DMS 273 treated with DMSO at 0.1 percent for 48 hours (cell line): ENCODE data around the gene CARMIL3.
"Not testable (repeated sequence)": the region's sequence is repeated elsewhere in the genome, so short reads cannot be mapped to it uniquely, and the experiment has no call there.

Experiments
- DNase-seq: peaks from one replicate; lab custom pipeline; 2025; lab: John Stamatoyannopoulos, UW

CARMIL3 gene, protein sequence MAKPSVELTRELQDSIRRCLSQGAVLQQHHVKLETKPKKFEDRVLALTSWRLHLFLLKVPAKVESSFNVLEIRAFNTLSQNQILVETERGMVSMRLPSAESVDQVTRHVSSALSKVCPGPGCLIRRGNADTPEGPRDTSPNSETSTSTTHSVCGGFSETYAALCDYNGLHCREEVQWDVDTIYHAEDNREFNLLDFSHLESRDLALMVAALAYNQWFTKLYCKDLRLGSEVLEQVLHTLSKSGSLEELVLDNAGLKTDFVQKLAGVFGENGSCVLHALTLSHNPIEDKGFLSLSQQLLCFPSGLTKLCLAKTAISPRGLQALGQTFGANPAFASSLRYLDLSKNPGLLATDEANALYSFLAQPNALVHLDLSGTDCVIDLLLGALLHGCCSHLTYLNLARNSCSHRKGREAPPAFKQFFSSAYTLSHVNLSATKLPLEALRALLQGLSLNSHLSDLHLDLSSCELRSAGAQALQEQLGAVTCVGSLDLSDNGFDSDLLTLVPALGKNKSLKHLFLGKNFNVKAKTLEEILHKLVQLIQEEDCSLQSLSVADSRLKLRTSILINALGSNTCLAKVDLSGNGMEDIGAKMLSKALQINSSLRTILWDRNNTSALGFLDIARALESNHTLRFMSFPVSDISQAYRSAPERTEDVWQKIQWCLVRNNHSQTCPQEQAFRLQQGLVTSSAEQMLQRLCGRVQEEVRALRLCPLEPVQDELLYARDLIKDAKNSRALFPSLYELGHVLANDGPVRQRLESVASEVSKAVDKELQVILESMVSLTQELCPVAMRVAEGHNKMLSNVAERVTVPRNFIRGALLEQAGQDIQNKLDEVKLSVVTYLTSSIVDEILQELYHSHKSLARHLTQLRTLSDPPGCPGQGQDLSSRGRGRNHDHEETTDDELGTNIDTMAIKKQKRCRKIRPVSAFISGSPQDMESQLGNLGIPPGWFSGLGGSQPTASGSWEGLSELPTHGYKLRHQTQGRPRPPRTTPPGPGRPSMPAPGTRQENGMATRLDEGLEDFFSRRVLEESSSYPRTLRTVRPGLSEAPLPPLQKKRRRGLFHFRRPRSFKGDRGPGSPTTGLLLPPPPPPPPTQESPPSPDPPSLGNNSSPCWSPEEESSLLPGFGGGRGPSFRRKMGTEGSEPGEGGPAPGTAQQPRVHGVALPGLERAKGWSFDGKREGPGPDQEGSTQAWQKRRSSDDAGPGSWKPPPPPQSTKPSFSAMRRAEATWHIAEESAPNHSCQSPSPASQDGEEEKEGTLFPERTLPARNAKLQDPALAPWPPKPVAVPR (N-terminal part only)

DNA sequence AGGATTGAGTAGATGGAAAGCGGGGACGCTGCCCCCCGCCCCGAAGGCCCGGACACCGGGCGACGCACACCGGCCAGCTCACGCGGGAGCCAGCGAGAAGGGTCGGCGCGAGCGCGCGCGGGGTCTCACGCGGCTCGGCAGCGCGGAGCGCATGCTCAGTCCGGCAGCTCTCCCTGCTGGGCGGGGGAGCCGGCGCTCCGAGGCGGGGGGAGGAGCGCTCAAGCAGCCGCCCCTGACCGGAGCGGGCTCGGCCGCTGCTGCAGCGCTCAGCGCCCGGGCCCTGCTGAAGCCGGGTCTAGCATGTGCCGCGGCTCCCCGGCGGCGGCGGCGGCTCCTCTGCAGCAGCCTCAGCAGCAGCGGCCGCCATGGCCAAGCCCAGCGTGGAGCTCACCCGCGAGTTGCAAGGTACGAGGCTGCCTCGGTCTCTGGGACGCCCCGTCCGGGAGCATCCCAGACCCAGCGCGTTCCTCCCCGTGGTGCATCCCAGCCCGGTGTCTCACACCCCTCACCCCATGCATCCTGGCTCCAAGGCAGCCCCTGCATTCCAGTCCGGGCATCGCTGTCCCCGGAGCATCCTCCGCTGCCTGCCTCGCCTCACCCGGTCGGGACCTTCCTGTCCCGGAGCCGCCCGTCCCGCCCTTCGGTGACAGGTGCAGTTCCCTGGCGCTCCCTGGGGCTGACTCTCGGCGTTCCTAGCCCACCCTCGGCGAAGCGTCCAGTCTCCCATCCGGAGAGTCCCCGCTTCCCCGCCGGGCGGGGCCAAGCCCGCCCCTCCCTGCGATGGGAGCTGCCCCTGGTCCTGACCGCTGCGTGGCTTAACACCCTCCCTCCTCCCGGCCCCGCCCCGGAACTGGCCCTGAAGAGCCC, at the start of gene CARMIL3:
Gene CARMIL3, plus strand, starts transcription at position 221 of the 867 bp plus-strand sequence. Its CDS starts 145 bp downstream, at position 366.
- no peak for DNase-seq

DNA sequence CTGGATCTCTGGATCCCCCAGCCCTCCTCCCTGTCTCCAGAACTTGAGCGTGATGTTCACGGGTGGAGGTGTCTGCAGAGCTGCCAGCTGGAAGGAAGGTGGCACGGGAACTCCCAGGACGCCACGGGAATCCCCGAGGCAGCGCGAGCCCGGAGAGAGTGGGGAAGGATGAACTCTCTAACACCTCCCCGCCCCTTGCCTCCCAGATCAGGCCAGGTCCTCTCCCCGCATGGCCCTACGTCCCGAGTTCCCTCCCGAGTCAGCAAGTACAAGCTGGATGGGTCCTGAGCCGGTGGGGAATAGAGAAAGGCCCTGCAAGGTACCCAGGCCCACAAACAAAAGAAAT, 45.4 kb upstream of the CARMIL3 start:
- not testable (repeated sequence) for DNase-seq

- DNase-seq = not testable (repeated sequence)
Measured at GRCh38 chr14:24006817-24007652, 44.8 kb upstream of the CARMIL3 start.

DNA sequence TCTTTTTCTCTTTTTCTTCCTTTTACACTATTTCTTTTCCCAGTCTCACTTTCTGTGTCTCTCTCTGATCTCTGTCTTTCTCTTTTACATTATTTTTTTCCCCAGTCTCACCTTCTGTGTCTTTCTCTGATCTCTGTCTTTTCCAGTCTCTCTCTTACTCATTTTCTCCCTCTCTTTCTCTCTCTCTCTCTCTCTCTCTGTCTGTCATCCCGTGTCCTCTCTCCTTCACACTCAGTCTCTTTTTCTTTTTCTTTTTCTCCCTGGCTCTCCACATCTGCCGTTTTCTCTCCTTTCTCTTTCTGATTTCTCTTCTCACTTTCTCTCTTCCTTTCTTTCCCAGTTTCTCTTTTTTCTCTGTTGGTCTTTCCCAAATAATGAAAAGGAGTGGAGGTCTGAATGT, 40.8 kb upstream of the CARMIL3 start:
- DNase-seq = no peak

- not testable (repeated sequence) for DNase-seq
Measured at GRCh38 chr14:24012726-24013273, 39.0 kb upstream of the CARMIL3 start.

GRCh38 chr14:24013654-24014514, 37.9 kb upstream of the CARMIL3 start:
- peak; percentile 36 for DNase-seq

DNA sequence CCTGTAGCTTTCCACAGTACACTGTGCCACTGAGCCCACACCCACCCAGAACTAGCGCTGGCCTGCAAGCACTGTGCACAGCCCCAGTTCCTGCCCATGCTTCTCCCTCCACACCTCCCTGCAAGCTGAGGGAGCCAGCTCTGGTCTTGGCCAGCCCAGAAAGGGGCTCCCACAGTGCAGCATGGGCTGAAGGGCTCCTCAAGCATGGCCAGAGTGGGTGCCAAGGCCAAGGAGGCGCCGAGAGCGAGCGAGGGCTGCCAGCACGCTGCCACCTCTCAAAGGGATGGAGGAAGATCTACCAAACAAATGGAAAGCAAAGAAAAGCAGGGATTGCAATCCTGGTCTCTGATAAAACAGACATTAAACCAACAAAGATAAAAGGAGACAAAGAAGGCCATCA, 36.1 kb upstream of the CARMIL3 start:
- not testable (repeated sequence) for DNase-seq

DNA sequence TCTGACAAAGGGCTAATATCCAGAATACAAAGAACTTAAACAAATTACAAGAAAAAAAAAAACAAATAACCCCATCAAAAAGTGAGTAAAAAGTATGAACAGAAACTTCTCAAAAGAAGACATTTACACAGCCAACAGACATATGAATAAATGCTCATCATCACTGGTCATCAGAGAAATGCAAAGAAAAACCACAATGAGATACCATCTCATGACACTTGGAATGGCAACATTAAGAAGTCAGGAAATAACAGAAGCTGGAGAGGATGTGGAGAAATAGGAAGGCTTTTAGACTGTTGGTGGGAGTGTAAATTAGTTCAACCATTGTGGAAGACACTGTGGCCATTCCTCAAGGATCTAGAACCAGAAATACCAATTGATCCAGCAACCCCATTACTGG, 32.8 kb upstream of the CARMIL3 start:
- DNase-seq = not testable (repeated sequence)

DNA sequence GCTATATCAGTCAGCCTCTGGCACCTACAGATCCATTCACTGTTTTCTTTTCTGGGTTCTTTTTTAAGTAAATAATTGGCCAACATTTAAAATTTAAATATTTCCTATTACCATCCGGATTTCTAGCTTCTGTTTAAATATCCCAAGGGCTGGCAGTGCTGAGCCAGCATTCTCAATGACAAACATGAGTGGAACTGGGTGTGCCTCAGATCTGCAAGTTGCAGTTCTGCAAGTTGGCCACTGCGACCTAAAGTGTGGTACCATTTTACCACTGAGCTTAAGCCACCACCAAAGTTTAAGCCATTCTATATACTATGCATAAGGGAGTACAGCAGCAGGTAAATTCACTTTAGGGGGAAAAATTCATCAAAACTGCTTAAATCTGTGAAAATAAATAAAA, 31.9 kb upstream of the CARMIL3 start:
- not testable (repeated sequence) for DNase-seq

GRCh38 chr14:24020520-24020919, 31.3 kb upstream of the CARMIL3 start:
- DNase-seq = not testable (repeated sequence)

- DNase-seq = not testable (repeated sequence)
Measured at GRCh38 chr14:24024939-24025418, 26.8 kb upstream of the CARMIL3 start.

DNA sequence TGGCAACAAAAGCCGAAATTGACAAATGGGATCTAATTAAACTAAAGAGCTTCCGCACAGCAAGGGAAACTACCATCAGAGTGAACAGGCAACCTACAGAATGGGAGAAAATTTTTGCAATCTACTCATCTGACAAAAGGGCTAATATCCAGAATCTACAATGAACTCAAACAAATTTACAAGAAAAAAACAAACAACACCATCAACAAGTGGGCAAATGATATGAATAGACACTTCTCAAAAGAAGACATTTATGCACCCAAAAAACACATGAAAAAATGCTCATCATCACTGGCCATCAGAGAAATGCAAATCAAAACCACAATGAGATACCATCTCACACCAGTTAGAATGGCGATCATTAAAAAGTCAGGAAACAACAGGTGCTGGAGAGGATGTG, 22.1 kb upstream of the CARMIL3 start:
- DNase-seq = not testable (repeated sequence)

DNA sequence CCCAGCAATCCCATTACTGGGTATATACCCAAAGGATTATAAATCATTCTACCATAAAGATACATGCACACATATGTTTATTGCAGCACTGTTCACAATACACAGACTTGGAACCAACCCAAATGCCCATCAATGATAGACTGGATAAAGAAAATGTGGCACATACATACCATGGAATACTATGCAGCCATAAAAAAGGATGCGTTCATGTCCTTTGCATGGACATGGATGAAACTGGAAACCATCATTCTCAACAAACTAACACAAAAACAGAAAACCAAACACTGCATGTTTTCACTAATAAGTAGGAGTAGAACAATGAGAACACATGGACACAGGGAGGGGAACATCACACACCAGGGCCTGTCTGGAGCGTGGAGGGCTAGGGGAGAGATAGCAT, 20.5 kb upstream of the CARMIL3 start:
- DNase-seq = not testable (repeated sequence)

GRCh38 chr14:24032727-24033418, 18.9 kb upstream of the CARMIL3 start:
- DNase-seq = no peak

DNA sequence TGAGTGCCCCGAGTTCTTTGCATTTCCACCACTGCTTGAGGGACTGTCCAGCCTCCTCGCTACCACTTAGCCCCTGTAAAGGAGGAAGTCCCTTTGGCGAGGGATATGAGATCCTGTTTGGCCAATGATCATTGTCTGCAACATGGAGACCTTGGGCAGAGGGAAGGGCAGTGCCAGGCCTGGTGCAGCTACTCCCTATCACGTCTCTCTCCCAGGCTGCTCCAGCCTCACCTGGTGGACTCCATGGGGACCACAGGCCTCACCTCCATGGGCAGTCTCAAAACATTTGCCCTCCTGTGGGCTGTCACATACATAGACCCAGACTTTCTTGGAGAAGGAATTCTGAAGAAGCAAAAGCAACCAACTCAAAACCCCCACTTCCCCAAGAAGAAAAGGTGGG, 16.0 kb upstream of the CARMIL3 start:
- not testable (repeated sequence) for DNase-seq

DNA sequence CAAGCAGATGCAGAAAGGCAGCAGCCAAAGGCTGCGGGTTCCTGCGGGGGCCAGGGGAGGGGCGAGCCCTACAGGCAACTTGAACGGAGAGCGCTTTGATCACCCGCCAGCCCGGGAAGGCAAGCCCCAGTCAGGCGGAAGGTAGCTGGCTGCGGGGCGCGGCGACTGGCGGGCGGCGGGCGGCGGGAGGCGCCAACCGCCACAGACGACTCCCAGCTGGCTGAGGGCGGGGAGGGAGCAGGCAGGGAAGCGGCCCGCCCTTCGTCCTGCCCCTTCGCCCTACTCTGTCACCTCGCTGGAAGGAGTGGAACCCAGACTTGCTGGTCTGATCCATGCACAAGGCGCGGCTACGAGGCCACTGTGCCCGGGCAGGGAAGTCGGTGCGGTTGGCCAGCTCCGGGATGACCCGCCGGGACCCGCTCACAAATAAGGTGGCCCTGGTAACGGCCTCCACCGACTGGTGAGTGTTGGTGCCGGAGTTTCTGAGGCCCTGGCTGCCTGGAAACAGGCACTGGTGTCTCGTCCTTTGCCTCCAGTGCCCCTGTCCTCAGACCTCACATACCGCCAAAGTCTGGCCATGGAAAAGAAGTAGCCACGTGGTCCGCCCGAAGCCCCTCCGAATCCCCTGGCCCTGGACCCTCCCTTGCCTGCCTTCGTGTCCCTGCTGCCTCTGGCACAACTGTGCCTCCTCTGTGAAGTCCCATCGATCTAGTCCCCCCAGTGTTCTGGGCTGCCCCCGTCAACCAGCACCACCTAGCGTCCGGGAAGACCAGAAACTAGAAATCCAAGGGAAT, 15.4 kb upstream of the CARMIL3 start:
- DNase-seq = peak; percentile 59

- not testable (repeated sequence) for DNase-seq
Measured at GRCh38 chr14:24036963-24037657, 14.7 kb upstream of the CARMIL3 start.
